ENCODE results near the gene UNC45B. TPM values are rescaled to one million over a fixed set of nuclear protein-coding genes. Genes with fewer than 3 reads are reported as not detected.
"Not testable (repeated sequence)": the region's sequence is repeated elsewhere in the genome, so short reads cannot be mapped to it uniquely, and the experiment has no call there.

Gene UNC45B
- polyA plus RNA-seq, 4 donors = 0.10 to 0.26 (median 0.16) TPM

- DNase-seq (ENCODE audit: low read depth in 4 of 4, low spot score in 3 of 4) = no peak
Observed at GRCh38 chr17:35138218-35138617, 9.4 kb upstream of the UNC45B start.

- peak; percentile 51 to 65 (median 56) for DNase-seq (ENCODE audit: low read depth in 4 of 4, low spot score in 3 of 4)
Observed at GRCh38 chr17:35141681-35142466, 5.7 kb upstream of the UNC45B start, which contains the start of gene NLE1. Gene NLE1 (minus strand): TSS chr17:35142303. CDS start chr17:35142275, 28 bp downstream.

- no peak for DNase-seq (ENCODE audit: low read depth in 4 of 4, low spot score in 3 of 4)
Observed at GRCh38 chr17:35142467-35142796, 5.2 kb upstream of the UNC45B start.

- no peak for DNase-seq (ENCODE audit: low read depth in 4 of 4, low spot score in 3 of 4)
Observed at GRCh38 chr17:35144840-35145239, 2.8 kb upstream of the UNC45B start.

GRCh38 chr17:35146214-35146833, 1.3 kb upstream of the UNC45B start:
- no peak for DNase-seq (ENCODE audit: low read depth in 4 of 4, low spot score in 3 of 4)

- DNase-seq (ENCODE audit: low read depth in 4 of 4, low spot score in 3 of 4) = no peak
Observed at GRCh38 chr17:35148144-35148543, 527 bp downstream of the UNC45B start.

- DNase-seq (ENCODE audit: low read depth in 4 of 4, low spot score in 3 of 4) = no peak
Observed at GRCh38 chr17:35149941-35150340, 2.3 kb downstream of the UNC45B start.

GRCh38 chr17:35151080-35151479, 3.5 kb downstream of the UNC45B start:
- not testable (repeated sequence) for DNase-seq (ENCODE audit: low read depth in 4 of 4, low spot score in 3 of 4)

GRCh38 chr17:35152421-35153140, 5.0 kb downstream of the UNC45B start:
- no peak for DNase-seq (ENCODE audit: low read depth in 4 of 4, low spot score in 3 of 4)

- DNase-seq (ENCODE audit: low read depth in 4 of 4, low spot score in 3 of 4) = no peak
Observed at GRCh38 chr17:35154196-35155165, 6.9 kb downstream of the UNC45B start.

GRCh38 chr17:35155246-35155645, 7.6 kb downstream of the UNC45B start:
- DNase-seq (ENCODE audit: low read depth in 4 of 4, low spot score in 3 of 4) = no peak

GRCh38 chr17:35159940-35160339, 12.3 kb downstream of the UNC45B start:
- no peak for DNase-seq (ENCODE audit: low read depth in 4 of 4, low spot score in 3 of 4)

GRCh38 chr17:35160354-35161201, 13.0 kb downstream of the UNC45B start:
- DNase-seq (ENCODE audit: low read depth in 4 of 4, low spot score in 3 of 4) = no peak

GRCh38 chr17:35161281-35161761, 13.7 kb downstream of the UNC45B start:
- no peak for DNase-seq (ENCODE audit: low read depth in 4 of 4, low spot score in 3 of 4)

- DNase-seq (ENCODE audit: low read depth in 4 of 4, low spot score in 3 of 4) = no peak
Observed at GRCh38 chr17:35162755-35163154, 15.1 kb downstream of the UNC45B start.

- DNase-seq (ENCODE audit: low read depth in 4 of 4, low spot score in 3 of 4) = no peak
Observed at GRCh38 chr17:35163886-35164285, 16.3 kb downstream of the UNC45B start.

GRCh38 chr17:35164716-35165115, 17.1 kb downstream of the UNC45B start:
- DNase-seq (ENCODE audit: low read depth in 4 of 4, low spot score in 3 of 4) = no peak

- no peak for DNase-seq (ENCODE audit: low read depth in 4 of 4, low spot score in 3 of 4)
Observed at GRCh38 chr17:35166526-35166925, 18.9 kb downstream of the UNC45B start.

- no peak for DNase-seq (ENCODE audit: low read depth in 4 of 4, low spot score in 3 of 4)
Observed at GRCh38 chr17:35167046-35167445, 19.4 kb downstream of the UNC45B start.

Data from right renal pelvis (tissue), 4 donors.